ENCODE results near the gene IRF8. TPM values are rescaled to one million over a fixed set of nuclear protein-coding genes. Genes with fewer than 3 reads are reported as not detected.

The IRF8 gene
- total RNA-seq, 4 donors from 2014 or later, result 1.4 to 13.0 (median 8.8) TPM; not detected in 1

DNA sequence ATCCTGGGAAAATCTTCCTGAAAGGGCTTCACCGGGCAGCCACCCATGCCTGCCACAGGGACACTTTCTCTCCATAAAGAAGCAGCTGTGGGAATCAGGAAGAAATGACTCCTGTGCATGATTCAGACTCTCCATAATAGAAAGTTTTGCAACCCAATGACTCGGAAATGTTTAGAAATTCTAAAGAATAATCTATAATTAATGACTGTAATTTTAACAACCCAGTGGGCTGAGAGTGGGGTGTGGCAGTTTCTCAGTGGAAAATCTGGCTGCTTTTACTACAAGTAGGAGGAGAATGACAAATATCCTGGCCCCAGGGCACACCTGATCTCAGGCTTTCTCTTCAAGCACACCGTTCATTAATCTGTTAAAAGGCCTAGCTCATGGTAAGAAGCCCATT is 25.7 kb downstream of the IRF8 start:
- TF ChIP-seq, protein P1, sequence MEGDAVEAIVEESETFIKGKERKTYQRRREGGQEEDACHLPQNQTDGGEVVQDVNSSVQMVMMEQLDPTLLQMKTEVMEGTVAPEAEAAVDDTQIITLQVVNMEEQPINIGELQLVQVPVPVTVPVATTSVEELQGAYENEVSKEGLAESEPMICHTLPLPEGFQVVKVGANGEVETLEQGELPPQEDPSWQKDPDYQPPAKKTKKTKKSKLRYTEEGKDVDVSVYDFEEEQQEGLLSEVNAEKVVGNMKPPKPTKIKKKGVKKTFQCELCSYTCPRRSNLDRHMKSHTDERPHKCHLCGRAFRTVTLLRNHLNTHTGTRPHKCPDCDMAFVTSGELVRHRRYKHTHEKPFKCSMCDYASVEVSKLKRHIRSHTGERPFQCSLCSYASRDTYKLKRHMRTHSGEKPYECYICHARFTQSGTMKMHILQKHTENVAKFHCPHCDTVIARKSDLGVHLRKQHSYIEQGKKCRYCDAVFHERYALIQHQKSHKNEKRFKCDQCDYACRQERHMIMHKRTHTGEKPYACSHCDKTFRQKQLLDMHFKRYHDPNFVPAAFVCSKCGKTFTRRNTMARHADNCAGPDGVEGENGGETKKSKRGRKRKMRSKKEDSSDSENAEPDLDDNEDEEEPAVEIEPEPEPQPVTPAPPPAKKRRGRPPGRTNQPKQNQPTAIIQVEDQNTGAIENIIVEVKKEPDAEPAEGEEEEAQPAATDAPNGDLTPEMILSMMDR (IDR thresholded peaks at IDR 0.05), result no peak
- no peak for TF ChIP-seq POLR2A (IDR thresholded peaks at IDR 0.05)
- H3K4me1 ChIP-seq, result peaks cover 0 to 30% (median 6%) of the 10 kb centered on the region in 3 donors
- no peaks in the 10 kb centered on the region for H3K9me3 ChIP-seq
- WGBS, 2 donors, result 4 to 17% methylated on average over 3 of the region's 3 CpGs
- H3K27me3 ChIP-seq, result peaks cover 0 to 74% (median 0%) of the 10 kb centered on the region in 4 donors
- H3K27ac ChIP-seq, result peak overlapping the region in 2 of 4 donors; percentile 34 to 49
- intact Hi-C loops (cut with DNase I), result no loop called here
- no peak for DNase-seq
- H3K36me3 ChIP-seq, result no peaks in the 10 kb centered on the region
- no peak overlapping the region for H3K4me3 ChIP-seq

DNA sequence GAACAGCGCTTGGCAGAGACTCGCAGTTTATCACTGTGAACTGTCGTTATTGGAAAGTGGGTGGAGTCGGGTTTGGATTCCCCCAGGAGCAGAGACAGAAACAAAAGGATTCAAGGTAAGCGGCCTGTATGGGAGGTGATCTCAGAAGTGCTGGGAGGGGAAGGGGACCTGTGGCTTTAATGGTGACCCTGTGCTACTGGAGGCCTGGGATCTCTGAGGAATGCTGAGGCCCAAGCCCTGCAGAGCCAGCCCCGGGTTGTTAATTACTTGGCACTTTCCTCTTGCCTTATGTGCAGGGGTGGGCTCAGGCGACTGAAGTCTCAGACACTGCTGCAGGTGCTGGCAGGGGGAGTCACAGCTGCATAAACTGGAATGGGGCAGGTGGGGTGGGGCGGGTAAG is 27.4 kb downstream of the IRF8 start:
- DNase-seq, result no peak
- peaks cover 0 to 30% (median 6%) of the 10 kb centered on the region in 3 donors for H3K4me1 ChIP-seq
- H3K4me3 ChIP-seq, result no peak overlapping the region
- WGBS, 2 donors, result 85 to 89% methylated on average over 4 of the region's 8 CpGs
- TF ChIP-seq, protein P1 (IDR thresholded peaks at IDR 0.05), result no peak
- TF ChIP-seq POLR2A (IDR thresholded peaks at IDR 0.05), result no peak
- no peaks in the 10 kb centered on the region for H3K9me3 ChIP-seq
- intact Hi-C loops (cut with DNase I), result no loop called here
- peaks cover 0 to 81% (median 0%) of the 10 kb centered on the region in 4 donors for H3K27me3 ChIP-seq
- H3K27ac ChIP-seq, result no peak overlapping the region
- H3K36me3 ChIP-seq, result no peaks in the 10 kb centered on the region

DNA sequence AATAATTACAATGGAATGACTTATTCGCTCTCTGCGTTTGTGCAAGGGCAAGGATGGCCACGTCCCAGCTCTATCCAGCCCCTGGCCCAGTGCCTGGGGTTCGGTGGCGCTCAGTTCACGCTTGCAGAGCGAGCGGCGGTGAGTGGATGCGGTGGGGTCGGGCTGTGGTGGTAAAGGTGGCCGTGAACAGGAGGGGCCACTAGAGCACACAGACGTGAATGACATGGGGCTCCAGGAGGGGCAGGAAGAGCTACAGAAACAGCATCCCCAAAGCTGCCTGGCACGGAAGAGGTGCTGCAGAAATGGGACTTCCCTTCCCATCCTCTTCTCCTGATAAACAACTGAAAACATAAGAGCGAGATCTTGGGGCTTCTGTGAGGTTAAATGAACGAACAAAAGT is 28.4 kb downstream of the IRF8 start:
- Histone ChIP-seq H3K36me3 (no peaks in the 10 kb centered on the region), H3K4me1 (peaks cover 0 to 30% (median 6%) of the 10 kb centered on the region in 3 donors), H3K9me3 (no peaks in the 10 kb centered on the region), H3K4me3 (no peak overlapping the region), H3K27ac (no peak overlapping the region), H3K27me3 (peaks cover 0 to 82% (median 0%) of the 10 kb centered on the region in 4 donors)
- 69 to 71% methylated on average over 16 of the region's 16 CpGs for WGBS, 2 donors
- intact Hi-C loops (cut with DNase I), result no loop called here
- DNase-seq, result no peak
- TF ChIP-seq, protein P1 (IDR thresholded peaks at IDR 0.05), result no peak
- TF ChIP-seq POLR2A (IDR thresholded peaks at IDR 0.05), result no peak

DNA sequence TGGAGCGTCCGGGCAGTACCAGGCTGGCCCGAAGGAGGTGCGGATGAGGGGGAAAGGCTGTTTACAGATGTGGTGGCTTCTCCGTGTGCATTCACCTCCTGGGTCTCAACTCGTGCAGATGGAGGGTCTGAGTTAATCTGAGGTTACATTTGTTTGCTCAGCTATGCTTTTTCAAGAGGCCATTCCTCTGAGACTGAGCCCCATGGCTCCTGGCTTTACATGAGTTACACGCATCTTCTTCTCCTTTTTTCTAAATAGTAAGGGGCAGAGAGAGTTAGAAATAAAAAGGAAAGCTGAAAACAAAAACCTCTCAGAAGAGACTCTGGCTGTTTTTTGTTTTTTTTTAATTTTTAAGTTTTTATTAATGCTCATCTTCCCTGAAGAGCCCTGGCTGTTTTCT is 29.0 kb downstream of the IRF8 start:
- no peaks in the 10 kb centered on the region for H3K9me3 ChIP-seq
- H3K27me3 ChIP-seq, result peaks cover 0 to 87% (median 0%) of the 10 kb centered on the region in 4 donors
- no peak for DNase-seq
- H3K4me3 ChIP-seq, result no peak overlapping the region
- whole genome bisulfite sequencing, 2 donors, result 45 to 63% methylated on average over 7 of the region's 7 CpGs
- TF ChIP-seq, protein P1 (IDR thresholded peaks at IDR 0.05), result no peak
- no peak for TF ChIP-seq POLR2A (IDR thresholded peaks at IDR 0.05)
- H3K4me1 ChIP-seq, result peaks cover 0 to 30% (median 6%) of the 10 kb centered on the region in 3 donors
- no peaks in the 10 kb centered on the region for H3K36me3 ChIP-seq
- H3K27ac ChIP-seq, result no peak overlapping the region
- intact Hi-C loops (cut with DNase I), result no loop called here

DNA sequence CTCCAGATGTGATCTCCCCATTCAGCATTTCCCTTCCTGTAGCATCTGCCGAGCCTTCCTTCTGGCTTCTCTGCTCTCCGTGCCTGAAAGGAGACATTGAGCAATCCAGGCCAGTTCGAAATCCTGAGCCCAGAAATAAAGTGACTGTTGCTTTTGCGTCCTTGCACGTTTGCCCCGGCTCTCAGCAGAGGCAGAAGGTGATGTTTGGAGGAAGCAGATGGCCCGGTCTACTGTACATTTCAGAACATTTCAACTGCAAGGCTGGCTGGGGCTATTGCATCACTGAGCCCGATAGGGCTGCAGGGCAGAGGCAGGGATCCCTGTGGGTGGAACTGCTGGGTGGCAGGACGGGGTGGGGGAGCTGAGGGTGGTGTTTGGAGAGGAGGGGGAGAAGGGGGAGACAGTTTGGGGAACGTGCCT is 29.4 kb downstream of the IRF8 start:
- H3K27ac ChIP-seq, result no peak overlapping the region
- DNase-seq, result no peak
- peaks cover 0 to 30% (median 6%) of the 10 kb centered on the region in 3 donors for H3K4me1 ChIP-seq
- TF ChIP-seq, protein P1 (IDR thresholded peaks at IDR 0.05), result no peak
- no peak for TF ChIP-seq POLR2A (IDR thresholded peaks at IDR 0.05)
- no peaks in the 10 kb centered on the region for H3K9me3 ChIP-seq
- H3K27me3 ChIP-seq, result peaks cover 0 to 87% (median 0%) of the 10 kb centered on the region in 4 donors
- WGBS, 2 donors, result 19 to 41% methylated on average over 7 to 10 of the region's 10 CpGs
- intact Hi-C loops (cut with DNase I), result no loop called here
- no peaks in the 10 kb centered on the region for H3K36me3 ChIP-seq
- H3K4me3 ChIP-seq, result no peak overlapping the region
